ENCODE measurements around the gene MIER1. TPM values are rescaled to one million over a fixed set of nuclear protein-coding genes. Genes with fewer than 3 reads are reported as not detected.
A peak's percentile ranks its signal among the peaks of the same experiment; 100 is the strongest.

The MIER1 gene
- total and polyA plus RNA-seq, 9 of the 15 experiments (the other 6 are each of a cell fraction or from before 2014, with no cell fraction given), result 13.9 to 34.8 (median 21.5) TPM

DNA sequence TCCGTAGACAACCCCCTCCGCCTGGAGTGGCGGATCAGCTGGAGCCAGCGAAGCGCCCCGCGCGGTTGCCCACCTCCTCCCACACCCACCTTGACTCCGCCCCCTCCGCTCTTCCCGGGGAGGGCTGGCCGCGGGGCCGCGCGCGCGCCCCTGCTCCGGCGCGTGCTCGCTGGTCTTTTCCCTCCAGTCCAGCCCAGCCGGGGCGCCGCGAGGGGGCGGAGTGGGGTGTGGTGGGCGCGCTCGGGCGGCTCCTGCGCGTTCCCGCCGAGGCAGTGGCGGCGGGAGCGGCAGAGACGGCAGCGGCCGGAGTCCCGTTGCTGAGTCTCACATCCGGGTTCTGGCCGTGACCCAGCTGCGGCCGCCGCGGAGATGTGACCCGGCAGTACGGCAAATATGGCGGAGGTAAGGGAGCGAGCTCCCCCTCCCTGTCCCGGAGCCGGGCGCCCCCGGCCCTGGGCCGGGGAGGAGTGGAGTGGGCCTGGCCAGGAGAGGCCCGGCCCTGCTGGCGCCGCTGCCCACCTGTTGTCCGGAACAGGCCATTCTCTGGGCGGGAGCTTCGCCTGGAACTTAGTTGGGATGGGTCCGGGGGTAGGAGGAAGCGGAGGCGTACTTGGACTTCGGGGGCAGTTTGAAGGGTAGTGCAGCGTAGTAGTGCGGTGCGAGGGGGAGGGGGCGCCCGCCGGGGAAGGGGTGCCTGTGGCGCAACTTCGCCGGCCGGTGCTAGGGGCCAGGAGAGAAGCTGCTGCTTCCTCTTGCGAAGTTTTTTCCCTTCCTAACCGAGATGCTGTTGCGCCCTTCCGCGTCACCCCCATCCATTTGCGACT, 5.4 kb downstream of the MIER1 start (continued):
- no peak; the same call in 1 of the 2 replicates for TF ChIP-seq ZKSCAN1 (IDR thresholded peaks at IDR 0.05; ENCODE audit: low read depth, low read length)
- no peak; the same call in 1 of the 2 replicates for TF ChIP-seq MECOM (CRISPR knock-in tag; IDR thresholded peaks at IDR 0.05)
- no peak for TF ChIP-seq SMARCB1 (IDR thresholded peaks at IDR 0.05; ENCODE audit: insufficient read length, low read depth)
- TF ChIP-seq, protein P1, sequence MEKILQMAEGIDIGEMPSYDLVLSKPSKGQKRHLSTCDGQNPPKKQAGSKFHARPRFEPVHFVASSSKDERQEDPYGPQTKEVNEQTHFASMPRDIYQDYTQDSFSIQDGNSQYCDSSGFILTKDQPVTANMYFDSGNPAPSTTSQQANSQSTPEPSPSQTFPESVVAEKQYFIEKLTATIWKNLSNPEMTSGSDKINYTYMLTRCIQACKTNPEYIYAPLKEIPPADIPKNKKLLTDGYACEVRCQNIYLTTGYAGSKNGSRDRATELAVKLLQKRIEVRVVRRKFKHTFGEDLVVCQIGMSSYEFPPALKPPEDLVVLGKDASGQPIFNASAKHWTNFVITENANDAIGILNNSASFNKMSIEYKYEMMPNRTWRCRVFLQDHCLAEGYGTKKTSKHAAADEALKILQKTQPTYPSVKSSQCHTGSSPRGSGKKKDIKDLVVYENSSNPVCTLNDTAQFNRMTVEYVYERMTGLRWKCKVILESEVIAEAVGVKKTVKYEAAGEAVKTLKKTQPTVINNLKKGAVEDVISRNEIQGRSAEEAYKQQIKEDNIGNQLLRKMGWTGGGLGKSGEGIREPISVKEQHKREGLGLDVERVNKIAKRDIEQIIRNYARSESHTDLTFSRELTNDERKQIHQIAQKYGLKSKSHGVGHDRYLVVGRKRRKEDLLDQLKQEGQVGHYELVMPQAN (IDR thresholded peaks at IDR 0.05; ENCODE audit: borderline replicate concordance), result peak; percentile 56; the same call in 1 of the 2 replicates
- TF ChIP-seq, protein P2, sequence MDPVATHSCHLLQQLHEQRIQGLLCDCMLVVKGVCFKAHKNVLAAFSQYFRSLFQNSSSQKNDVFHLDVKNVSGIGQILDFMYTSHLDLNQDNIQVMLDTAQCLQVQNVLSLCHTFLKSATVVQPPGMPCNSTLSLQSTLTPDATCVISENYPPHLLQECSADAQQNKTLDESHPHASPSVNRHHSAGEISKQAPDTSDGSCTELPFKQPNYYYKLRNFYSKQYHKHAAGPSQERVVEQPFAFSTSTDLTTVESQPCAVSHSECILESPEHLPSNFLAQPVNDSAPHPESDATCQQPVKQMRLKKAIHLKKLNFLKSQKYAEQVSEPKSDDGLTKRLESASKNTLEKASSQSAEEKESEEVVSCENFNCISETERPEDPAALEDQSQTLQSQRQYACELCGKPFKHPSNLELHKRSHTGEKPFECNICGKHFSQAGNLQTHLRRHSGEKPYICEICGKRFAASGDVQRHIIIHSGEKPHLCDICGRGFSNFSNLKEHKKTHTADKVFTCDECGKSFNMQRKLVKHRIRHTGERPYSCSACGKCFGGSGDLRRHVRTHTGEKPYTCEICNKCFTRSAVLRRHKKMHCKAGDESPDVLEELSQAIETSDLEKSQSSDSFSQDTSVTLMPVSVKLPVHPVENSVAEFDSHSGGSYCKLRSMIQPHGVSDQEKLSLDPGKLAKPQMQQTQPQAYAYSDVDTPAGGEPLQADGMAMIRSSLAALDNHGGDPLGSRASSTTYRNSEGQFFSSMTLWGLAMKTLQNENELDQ (CRISPR knock-in tag; IDR thresholded peaks at IDR 0.05; ENCODE audit: borderline replicate concordance), result no peak
- no peak for TF ChIP-seq ZNF445 (CRISPR knock-in tag; IDR thresholded peaks at IDR 0.05; ENCODE audit: low read depth)
- TF ChIP-seq, protein P3, sequence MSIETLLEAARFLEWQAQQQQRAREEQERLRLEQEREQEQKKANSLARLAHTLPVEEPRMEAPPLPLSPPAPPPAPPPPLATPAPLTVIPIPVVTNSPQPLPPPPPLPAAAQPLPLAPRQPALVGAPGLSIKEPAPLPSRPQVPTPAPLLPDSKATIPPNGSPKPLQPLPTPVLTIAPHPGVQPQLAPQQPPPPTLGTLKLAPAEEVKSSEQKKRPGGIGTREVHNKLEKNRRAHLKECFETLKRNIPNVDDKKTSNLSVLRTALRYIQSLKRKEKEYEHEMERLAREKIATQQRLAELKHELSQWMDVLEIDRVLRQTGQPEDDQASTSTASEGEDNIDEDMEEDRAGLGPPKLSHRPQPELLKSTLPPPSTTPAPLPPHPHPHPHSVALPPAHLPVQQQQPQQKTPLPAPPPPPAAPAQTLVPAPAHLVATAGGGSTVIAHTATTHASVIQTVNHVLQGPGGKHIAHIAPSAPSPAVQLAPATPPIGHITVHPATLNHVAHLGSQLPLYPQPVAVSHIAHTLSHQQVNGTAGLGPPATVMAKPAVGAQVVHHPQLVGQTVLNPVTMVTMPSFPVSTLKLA (conservative IDR thresholded peaks at IDR 0.05), result peak; percentile 50 to 64
- TF ChIP-seq SIN3A (IDR thresholded peaks at IDR 0.05; ENCODE audit: borderline replicate concordance in 2 of 2, control insufficient read depth in 1 of 2, low read depth in 2 of 2, low read length in 2 of 2), result peak; percentile 79 to 93; a peak in 3 of 4 replicates
- no peak for TF ChIP-seq ETV1 (tag; conservative IDR thresholded peaks at IDR 0.05; ENCODE audit: low read depth)
- peak; percentile 95 for TF ChIP-seq RBBP5 (IDR thresholded peaks at IDR 0.05; ENCODE audit: borderline replicate concordance, insufficient read depth, low read length, poor library complexity, severe bottlenecking)
- TF ChIP-seq ZNF436 (CRISPR knock-in tag; IDR thresholded peaks at IDR 0.05), result no peak
- TF ChIP-seq, protein P4, sequence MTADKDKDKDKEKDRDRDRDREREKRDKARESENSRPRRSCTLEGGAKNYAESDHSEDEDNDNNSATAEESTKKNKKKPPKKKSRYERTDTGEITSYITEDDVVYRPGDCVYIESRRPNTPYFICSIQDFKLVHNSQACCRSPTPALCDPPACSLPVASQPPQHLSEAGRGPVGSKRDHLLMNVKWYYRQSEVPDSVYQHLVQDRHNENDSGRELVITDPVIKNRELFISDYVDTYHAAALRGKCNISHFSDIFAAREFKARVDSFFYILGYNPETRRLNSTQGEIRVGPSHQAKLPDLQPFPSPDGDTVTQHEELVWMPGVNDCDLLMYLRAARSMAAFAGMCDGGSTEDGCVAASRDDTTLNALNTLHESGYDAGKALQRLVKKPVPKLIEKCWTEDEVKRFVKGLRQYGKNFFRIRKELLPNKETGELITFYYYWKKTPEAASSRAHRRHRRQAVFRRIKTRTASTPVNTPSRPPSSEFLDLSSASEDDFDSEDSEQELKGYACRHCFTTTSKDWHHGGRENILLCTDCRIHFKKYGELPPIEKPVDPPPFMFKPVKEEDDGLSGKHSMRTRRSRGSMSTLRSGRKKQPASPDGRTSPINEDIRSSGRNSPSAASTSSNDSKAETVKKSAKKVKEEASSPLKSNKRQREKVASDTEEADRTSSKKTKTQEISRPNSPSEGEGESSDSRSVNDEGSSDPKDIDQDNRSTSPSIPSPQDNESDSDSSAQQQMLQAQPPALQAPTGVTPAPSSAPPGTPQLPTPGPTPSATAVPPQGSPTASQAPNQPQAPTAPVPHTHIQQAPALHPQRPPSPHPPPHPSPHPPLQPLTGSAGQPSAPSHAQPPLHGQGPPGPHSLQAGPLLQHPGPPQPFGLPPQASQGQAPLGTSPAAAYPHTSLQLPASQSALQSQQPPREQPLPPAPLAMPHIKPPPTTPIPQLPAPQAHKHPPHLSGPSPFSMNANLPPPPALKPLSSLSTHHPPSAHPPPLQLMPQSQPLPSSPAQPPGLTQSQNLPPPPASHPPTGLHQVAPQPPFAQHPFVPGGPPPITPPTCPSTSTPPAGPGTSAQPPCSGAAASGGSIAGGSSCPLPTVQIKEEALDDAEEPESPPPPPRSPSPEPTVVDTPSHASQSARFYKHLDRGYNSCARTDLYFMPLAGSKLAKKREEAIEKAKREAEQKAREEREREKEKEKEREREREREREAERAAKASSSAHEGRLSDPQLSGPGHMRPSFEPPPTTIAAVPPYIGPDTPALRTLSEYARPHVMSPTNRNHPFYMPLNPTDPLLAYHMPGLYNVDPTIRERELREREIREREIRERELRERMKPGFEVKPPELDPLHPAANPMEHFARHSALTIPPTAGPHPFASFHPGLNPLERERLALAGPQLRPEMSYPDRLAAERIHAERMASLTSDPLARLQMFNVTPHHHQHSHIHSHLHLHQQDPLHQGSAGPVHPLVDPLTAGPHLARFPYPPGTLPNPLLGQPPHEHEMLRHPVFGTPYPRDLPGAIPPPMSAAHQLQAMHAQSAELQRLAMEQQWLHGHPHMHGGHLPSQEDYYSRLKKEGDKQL (CRISPR knock-in tag; IDR thresholded peaks at IDR 0.05; ENCODE audit: borderline replicate concordance), result no peak
- TF ChIP-seq NFYB (IDR thresholded peaks at IDR 0.05; ENCODE audit: extremely low read depth, insufficient read length), result no peak
- TF ChIP-seq KLF1 (tag; IDR thresholded peaks at IDR 0.05), result peak; percentile 80

Data from K562 (cell line).